Activated CD4-positive, CD25-positive, alpha-beta regulatory T cell (primary cell): ENCODE results near the gene SLC25A27.

Experiments used
- DNase-seq, 4 experiments: peaks; one replicate each; lab custom pipeline; 2025; lab: John Stamatoyannopoulos, UW

Gene SLC25A27

GRCh38 chr6:46651006-46651405 lies 1.8 kb upstream of the SLC25A27 start:
- no peak for DNase-seq

GRCh38 chr6:46651816-46652215 lies 959 bp upstream of the SLC25A27 start:
- DNase-seq: no peak

DNA sequence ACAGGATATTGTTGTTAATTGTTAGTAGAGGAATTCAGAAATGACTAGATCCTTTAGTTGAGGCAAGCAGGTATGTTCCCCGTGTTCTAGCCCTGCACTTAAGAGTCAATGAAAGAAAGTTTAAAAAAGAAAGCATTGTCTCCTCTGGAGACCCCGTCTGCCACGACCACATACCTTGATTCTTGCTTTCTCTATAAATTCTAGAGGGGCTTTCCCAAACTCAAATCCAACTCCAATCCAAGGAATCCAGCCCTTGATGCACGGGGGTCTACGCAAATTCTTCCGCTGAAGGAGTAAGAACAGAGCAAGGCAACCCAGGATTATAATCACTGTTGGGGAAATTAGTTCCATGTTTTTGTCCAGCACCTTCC lies 558 bp upstream of the SLC25A27 start:
- no peak for DNase-seq

DNA sequence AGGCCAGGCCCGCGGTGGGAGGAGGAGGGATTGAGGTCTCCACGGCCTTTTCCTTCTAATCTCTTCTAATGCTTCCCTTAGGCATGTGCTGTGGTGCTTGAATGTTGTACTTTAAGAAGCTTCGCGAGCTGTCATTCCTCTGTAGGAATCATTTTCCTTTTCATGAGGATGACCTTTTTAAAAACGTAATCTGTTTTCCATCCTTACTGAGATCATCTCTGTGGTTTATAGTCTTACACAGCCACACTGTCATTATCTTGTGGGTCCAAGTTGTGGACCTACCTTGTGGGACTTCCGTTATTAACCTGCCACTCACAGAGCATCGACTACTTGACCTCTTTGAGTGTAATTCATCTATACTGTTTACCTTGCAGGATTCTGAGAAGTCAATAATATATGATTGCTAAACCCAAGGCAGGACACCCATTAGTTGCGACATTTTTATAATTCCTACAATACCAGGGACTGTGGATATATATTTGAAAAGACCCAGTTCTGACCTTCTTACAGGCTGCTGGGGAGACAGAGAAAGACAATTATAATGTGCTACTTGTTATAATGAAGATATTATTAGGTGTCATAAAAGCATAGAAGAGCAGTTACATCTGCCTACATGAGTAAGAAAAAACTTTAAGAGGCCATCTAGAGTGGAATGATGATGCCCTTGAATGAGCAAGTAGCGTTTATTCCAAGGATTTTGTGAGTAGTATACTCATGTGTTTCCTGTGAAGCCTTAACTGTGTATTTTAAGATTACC lies 842 bp downstream of the SLC25A27 start:
- no peak for DNase-seq

GRCh38 chr6:46655803-46656202 lies 3.0 kb downstream of the SLC25A27 start:
- DNase-seq: no peak

DNA sequence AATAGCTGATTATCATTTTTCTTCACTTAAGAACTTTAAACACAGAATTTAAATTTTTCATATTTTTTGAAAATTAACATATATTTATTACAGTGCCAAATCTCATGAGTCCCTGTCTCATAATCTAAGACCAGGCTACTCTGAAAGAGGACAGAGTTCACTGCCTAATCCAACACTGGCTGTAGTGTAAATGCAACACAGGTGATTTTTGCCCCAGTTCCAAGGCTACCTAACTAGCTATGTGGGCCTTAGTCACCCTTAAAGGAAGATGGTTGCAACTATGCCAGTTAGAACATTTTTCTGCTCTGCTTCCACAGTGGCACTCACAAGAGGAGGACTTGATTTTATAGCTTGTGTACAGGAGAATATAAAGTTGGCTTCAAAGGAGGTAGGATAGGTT lies 4.9 kb downstream of the SLC25A27 start:
- DNase-seq: no peak

- DNase-seq: no peak
These were observed 8.7 kb downstream of the SLC25A27 start for GRCh38 chr6:46661483-46661882.

- DNase-seq: no peak
These were observed 14.6 kb downstream of the SLC25A27 start for GRCh38 chr6:46667377-46667776.

DNA sequence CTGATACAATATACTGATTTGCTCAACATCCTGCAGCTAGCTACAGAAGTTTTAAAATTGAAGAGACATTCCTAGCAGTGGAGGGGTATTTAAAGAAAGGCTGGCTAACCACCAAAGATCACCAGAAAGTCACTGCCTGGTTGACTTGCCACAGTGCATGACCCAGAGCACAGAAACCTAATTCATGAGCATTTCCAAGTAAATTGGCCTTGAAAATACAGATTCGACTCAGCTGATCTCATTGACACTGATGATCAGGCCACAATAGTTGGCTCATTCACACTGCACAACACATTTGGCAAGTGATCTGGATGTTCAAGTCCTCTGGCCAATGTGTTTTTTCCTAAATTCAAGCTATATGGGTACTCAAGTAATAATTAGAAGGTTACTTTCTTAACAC lies 21.6 kb downstream of the SLC25A27 start:
- DNase-seq: no peak

GRCh38 chr6:46676604-46677313 lies 24.0 kb downstream of the SLC25A27 start:
- no peak for DNase-seq

GRCh38 chr6:46677314-46677654 lies 24.5 kb downstream of the SLC25A27 start:
- no peak for DNase-seq

DNA sequence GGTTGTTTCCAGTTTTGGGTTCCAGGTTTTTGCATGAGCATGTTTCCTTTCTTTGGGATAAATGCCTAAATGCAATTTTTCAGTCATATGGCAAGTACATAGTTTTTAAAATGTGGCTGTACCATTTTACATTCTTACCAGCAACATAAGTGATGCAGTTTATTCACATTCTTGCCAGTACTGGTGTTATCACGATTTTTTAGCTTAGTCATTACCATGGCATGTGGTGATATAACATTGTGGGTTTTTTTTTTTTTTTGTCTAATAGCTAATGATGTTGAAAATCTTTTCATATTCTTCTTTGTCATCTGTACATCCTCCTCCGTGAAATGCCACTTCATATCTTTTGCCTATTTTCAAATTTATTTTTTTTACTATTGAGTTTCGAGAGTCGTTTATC lies 32.0 kb downstream of the SLC25A27 start:
- DNase-seq: no peak

- DNase-seq: no peak
These were observed 34.9 kb downstream of the SLC25A27 start, which contains the start of gene TDRD6 for GRCh38 chr6:46687619-46688097. TDRD6 (plus strand) TSS chr6:46687885; CDS start chr6:46688129, 244 bp downstream.

DNA sequence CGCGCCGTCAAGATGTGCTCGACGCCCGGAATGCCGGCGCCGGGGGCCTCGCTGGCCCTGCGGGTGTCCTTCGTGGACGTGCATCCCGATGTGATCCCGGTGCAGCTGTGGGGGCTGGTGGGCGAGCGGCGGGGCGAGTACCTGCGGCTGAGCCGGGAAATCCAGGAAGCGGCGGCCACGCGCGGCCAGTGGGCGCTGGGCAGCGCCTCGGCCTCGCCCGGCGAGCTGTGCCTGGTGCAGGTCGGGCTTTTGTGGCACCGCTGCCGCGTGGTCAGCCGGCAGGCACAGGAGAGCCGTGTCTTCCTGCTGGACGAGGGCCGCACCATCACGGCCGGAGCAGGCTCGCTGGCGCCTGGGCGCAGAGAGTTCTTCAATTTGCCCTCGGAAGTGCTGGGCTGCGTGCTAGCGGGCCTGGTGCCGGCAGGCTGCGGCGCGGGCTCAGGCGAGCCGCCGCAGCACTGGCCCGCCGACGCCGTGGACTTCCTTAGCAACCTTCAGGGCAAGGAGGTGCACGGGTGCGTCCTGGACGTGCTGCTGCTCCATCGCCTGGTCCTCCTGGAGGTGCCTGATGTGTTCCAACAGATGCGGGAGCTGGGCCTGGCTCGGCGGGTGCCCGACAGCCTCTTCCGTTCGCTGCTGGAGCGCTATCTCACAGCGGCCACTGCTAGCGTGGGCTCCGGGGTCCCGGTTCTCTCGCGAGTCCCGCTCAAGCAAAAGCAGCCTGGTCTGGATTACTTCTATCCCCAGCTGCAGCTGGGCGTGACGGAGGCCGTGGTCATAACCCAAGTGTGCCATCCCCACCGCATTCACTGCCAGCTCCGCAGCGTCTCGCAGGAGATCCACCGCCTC lies 35.6 kb downstream of the SLC25A27 start:
- no peak for DNase-seq

GRCh38 chr6:46688966-46689335 lies 36.2 kb downstream of the SLC25A27 start:
- no peak for DNase-seq

- DNase-seq: no peak
These were observed 36.9 kb downstream of the SLC25A27 start for GRCh38 chr6:46689657-46690056.

GRCh38 chr6:46690141-46690755 lies 37.5 kb downstream of the SLC25A27 start:
- no peak for DNase-seq

- no peak for DNase-seq
These were observed 38.2 kb downstream of the SLC25A27 start for GRCh38 chr6:46690911-46691451.

DNA sequence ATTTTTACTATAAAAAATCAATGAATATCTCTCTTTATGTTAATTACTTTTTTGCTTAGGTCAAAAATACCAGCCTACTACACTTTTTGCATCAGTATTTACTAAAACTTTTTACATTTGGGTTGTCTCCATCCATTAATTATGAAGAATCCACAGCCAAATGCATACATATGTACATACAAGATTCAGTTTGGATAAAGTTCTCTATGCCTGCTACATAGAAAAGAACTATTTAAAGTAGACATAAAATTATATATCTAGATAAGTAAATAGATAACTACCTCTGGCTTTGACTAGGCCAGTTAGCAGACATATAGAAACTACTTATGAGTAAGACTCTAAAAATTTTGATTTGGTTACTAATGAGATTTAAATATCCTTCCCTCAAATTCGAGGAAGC lies 47.2 kb downstream of the SLC25A27 start:
- no peak for DNase-seq

GRCh38 chr6:46704562-46704961 lies 51.8 kb downstream of the SLC25A27 start:
- DNase-seq: no peak

GRCh38 chr6:46706464-46706863 lies 53.7 kb downstream of the SLC25A27 start:
- DNase-seq: no peak

- DNase-seq: no peak
These were observed 58.7 kb downstream of the SLC25A27 start for GRCh38 chr6:46711491-46711890.
